Testis (tissue), 3 donors: ENCODE measurements around the gene SLC41A3. TPM values are rescaled to one million over a fixed set of nuclear protein-coding genes. Genes with fewer than 3 reads are reported as not detected.

Source experiments
- DNase-seq: peaks from one replicate; pipeline ENCODE4 v3.0.0-alpha.2; 2019
- H3K27ac ChIP-seq, 2 donors: fragments of 200-600 bp; sonication (generic); one replicate each; pipeline ENCODE4 v1.5.1; 2019
- H3K27me3 ChIP-seq: fragments of 200-600 bp; sonication (generic); one replicate; pipeline ENCODE4 v1.5.1; 2019
- H3K36me3 ChIP-seq: fragments of 200-600 bp; sonication (generic); one replicate; pipeline ENCODE4 v1.5.1; 2017; ENCODE audit warnings: low read depth; ENCODE audit errors: missing control alignments
- H3K4me1 ChIP-seq: fragments of 200-600 bp; sonication (generic); one replicate; pipeline ENCODE4 v1.5.1; 2019
- H3K4me3 ChIP-seq, 2 donors: fragments of 200-600 bp; sonication (generic); one replicate each; pipeline ENCODE4 v1.5.1; 2017 to 2019
- H3K9me3 ChIP-seq: fragments of 200-600 bp; sonication (generic); one replicate; pipeline ENCODE4 v1.5.1; 2017
- CTCF ChIP-seq, 3 experiments: fragments of 450-650 bp in 2 of 3; fragments of 200-600 bp in 1 of 3; sonication (generic) in 1 of 3; IDR thresholded peaks; one replicate each; pipeline ENCODE4 v1.5.1; 2016 to 2019; ENCODE audit warnings: antibody characterized with exemption in 3 of 3, mild to moderate bottlenecking in 2 of 3, moderate library complexity in 1 of 3
- POLR2A ChIP-seq: fragments of 450-650 bp; IDR thresholded peaks from one replicate; pipeline ENCODE4 v1.6.1; 2017; ENCODE audit warnings: antibody characterized with exemption, mild to moderate bottlenecking, moderate library complexity
- WGBS, 2 donors: methylation state at CpG; one replicate each; pipeline ENCODE4 v1.1.5; 2018; 5-methylcytosine and 5-hydroxymethylcytosine counted together
- intact Hi-C: fragments of 100-400 bp; cut with DNase I; formaldehyde crosslinking; loops from one replicate; pipeline ENCODE4 v1.15.1; 2023; ENCODE audit warnings: low total_unique reads
- polyA plus RNA-seq: library from polyadenylated mRNA; stranded (reverse); fragments of 350-450 nt; fragmentation: Illumina TruSeq; extraction: RNeasy Lipid Tissue Mini Kit (QIAGEN cat#74804); gene quantifications from one replicate; pipeline ENCODE4 v1.2.3, GENCODE V29; 2014; ENCODE audit warnings: low read depth, low replicate concordance; ENCODE audit not compliant: insufficient read depth
- total RNA-seq, 2 donors: library from RNA; depleted of rRNA; stranded (reverse); fragments of >200 nt; gene quantifications; one replicate each; pipeline ENCODE4 v1.2.3, GENCODE V29; 2016

Gene SLC41A3
- total and polyA plus RNA-seq, 3 donors from 2014 or later, result 160 to 220 (median 161) TPM

DNA sequence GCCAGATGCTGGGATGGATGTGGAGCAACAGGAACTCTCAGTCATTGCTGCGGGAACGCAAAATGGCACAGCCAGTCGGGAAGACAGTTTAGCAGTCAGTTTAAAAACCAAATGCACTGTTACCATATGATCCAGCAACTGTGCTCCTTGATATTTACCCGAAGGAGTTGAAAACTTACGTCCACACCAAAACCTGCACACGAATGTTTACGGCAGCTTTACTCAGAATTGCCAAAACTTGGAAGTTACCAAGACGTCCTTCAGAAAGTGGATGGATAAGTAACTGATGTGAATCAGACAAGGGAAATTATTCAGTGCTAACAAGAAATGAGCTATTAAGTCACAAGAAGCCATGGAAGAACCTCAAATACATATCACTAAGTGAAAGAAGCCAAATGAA is 36.1 kb upstream of the SLC41A3 start:
- 94 to 97% methylated on average over 8 of the region's 8 CpGs for WGBS, 2 donors

DNA sequence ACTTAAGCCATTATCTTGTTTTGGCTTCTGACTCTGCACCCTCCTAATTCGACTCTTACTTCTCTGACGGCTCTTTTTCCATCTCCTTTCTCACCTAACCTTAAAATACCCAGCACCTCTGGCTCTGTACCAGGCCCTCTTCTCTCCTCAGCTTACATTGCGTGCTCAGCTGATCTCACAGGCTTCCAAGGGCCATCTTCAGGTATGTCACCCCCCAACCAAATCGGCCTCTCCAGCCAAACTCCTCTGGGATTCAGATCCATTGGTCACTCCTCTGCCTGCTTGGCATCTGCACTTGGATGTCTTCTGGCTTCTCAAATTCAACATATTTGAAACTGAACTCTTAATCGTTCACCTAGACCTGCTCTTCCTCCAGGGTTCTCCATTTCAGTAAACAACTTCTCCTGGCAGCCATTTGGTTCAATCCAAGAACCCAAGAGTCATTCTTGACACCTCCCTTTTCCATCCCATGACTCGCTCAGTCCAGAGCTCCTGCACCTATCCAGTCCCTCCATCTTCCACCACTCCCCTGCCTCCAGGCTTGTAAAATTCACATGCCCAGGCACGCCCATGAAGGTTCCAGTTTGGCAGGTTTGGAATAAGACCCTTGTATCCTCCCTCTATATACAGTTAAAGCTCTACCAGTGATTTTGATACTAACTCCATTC is 35.2 kb upstream of the SLC41A3 start:
- Histone ChIP-seq H3K4me1 (no peaks in the 10 kb centered on the region), H3K36me3 (no peaks in the 10 kb centered on the region), H3K27ac (no peak overlapping the region), H3K4me3 (no peak overlapping the region), H3K27me3 (no peaks in the 10 kb centered on the region), H3K9me3 (no peaks in the 10 kb centered on the region)
- DNase-seq, result peak; percentile 4
- TF ChIP-seq POLR2A (no peak), CTCF (IDR thresholded peaks at IDR 0.05) (no peak)
- intact Hi-C loops, result no loop called here
- WGBS, 2 donors, result 89 to 90% methylated on average over 7 of the region's 7 CpGs

More for the DNA sequence above, 36.1 kb upstream of the SLC41A3 start:
- Histone ChIP-seq H3K9me3 (no peaks in the 10 kb centered on the region), H3K36me3 (no peaks in the 10 kb centered on the region), H3K4me3 (no peak overlapping the region), H3K4me1 (no peaks in the 10 kb centered on the region), H3K27ac (no peak overlapping the region), H3K27me3 (no peaks in the 10 kb centered on the region)
- intact Hi-C loops, result no loop called here
- DNase-seq, result no peak
- TF ChIP-seq CTCF (IDR thresholded peaks at IDR 0.05), result no peak

GRCh38 chr3:126118591-126118990 is 34.7 kb upstream of the SLC41A3 start:
- no peaks in the 10 kb centered on the region for H3K9me3 ChIP-seq
- H3K36me3 ChIP-seq, result no peaks in the 10 kb centered on the region
- no peak for DNase-seq
- H3K27me3 ChIP-seq, result no peaks in the 10 kb centered on the region
- WGBS, 2 donors, result 88 to 91% methylated on average over 8 to 11 of the region's 11 CpGs
- intact Hi-C loops, result no loop called here
- no peak for TF ChIP-seq CTCF (IDR thresholded peaks at IDR 0.05)
- no peak for TF ChIP-seq POLR2A
- H3K4me1 ChIP-seq, result no peaks in the 10 kb centered on the region
- H3K4me3 ChIP-seq, result no peak overlapping the region
- H3K27ac ChIP-seq, result no peak overlapping the region

DNA sequence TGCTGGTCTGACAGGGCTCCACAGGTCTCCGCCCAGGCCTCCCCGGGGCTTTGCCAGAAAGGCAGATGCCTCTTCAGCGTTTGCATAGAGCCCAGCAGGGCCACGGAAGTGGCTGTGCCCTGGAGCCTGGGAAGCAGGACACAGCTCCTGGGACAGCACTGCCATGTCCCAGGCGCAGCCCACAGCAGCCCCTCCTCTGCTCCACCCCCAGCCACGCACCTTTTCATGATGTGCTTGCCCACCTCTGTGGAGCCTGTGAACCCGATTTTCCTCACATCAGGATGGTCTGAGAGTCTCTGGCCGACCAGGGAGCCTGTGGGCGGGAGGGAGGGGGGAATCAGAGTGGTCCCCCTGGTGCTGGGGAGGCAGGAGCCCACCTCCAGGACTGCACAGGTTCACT is 33.9 kb upstream of the SLC41A3 start:
- Histone ChIP-seq H3K36me3 (no peaks in the 10 kb centered on the region), H3K27me3 (no peaks in the 10 kb centered on the region), H3K4me1 (no peaks in the 10 kb centered on the region), H3K9me3 (no peaks in the 10 kb centered on the region), H3K27ac (no peak overlapping the region), H3K4me3 (no peak overlapping the region)
- no peak for DNase-seq
- intact Hi-C loops, result no loop called here
- 74 to 82% methylated on average over 9 of the region's 9 CpGs for WGBS, 2 donors
- TF ChIP-seq POLR2A (no peak), CTCF (IDR thresholded peaks at IDR 0.05) (no peak)

- no peak overlapping the region for H3K27ac ChIP-seq
- H3K36me3 ChIP-seq, result no peaks in the 10 kb centered on the region
- no peak for DNase-seq
- no peaks in the 10 kb centered on the region for H3K4me1 ChIP-seq
- H3K27me3 ChIP-seq, result no peaks in the 10 kb centered on the region
- no peaks in the 10 kb centered on the region for H3K9me3 ChIP-seq
- H3K4me3 ChIP-seq, result no peak overlapping the region
- no peak for TF ChIP-seq POLR2A
- no peak for TF ChIP-seq CTCF (IDR thresholded peaks at IDR 0.05)
- 95 to 100% methylated on average over 3 of the region's 3 CpGs for WGBS, 2 donors
- intact Hi-C loops, result no loop called here
Observed at GRCh38 chr3:126117212-126117611, 33.3 kb upstream of the SLC41A3 start.
